KBM-7 (cell line): Measurements from ENCODE around the gene KATNAL1.

Experiments used
- DNase-seq: peaks from one replicate; pipeline ENCODE4 v3.0.0-alpha.2; 2015
- in situ Hi-C: fragments of 300-500 bp; cut with MboI; formaldehyde crosslinking; loops from 2 replicates; pipeline ENCODE4 v1.14.3; 2020; ENCODE audit warnings: low sequenced_read_pairs, low pct_unique_long_range_greater_than_20kb, mixed read lengths

KATNAL1 gene

DNA sequence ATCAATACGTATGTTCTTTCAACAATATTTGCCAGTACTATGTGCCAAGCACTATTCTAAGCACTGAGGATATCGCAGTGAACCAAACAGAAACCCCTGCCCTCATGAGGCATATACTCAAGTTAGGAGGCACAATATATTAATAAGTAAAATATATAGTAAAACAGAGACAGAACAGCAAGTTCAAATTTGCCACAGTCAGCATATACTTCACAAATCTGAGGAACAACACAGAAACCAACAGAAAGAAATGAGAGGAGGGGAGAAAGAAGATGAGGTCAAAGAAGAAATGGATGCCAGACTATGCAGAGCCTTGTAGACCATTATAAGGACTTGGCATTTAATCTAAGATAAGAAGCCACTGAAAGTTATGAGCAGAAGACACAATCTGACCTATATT lies 59.9 kb downstream of the KATNAL1 start:
- in situ Hi-C loops: no loop called here
- DNase-seq: no peak

DNA sequence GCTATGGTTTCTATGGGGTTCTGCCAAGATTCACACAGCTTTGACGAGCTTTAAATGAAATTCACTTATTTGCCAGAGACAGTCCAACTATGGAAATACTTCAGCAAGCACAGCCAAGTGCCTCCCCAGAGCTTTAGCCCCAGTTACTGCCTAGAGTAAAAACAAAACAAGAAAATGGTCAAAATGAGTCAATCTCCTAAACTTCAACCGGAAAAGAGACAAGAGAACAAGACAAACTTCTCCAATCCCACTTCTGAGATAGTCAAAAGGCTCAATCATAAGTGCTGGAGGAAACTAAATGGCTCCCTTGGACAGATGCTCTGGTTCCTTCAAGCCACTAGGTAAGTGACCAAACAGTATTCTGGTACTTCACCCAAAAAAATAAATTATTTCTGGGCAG lies 65.8 kb downstream of the KATNAL1 start:
- no peak for DNase-seq
- in situ Hi-C loops: no loop called here

DNA sequence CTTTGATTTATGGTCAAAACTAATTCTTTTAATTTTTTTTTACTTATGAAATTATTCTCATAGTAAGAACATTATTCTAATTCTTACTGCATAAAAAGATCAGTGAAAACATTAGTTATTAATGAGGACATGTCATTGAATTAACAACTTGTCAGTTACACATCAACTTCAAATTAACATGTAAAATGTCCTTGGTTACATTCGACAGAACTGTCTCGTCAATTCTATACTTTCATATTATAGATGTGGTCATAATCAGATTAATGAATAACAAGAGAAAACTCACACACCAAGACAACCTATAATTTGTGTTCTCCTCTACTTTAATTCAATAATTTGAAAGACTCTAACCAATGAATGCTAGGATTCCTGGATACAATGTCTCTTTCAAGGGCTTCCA lies 66.7 kb downstream of the KATNAL1 start:
- in situ Hi-C loops: no loop called here
- no peak for DNase-seq

DNA sequence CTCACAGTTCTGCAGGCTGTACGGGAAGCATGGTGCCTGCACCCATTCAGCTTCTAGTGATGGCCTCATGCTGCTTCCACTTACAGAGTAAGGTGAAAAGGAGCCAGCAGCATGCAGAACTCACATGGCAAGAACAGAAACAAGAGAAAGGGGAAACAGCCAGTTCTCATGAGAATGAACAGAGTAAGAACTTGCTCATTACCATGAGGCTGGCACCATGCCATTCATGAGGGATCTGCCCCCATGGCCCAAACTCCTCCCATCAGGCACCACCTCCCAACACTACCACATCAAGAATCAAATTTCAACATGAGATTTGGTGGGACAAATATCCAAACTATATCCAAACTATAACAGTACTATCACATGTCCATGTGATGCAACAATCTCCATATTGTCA lies 72.1 kb downstream of the KATNAL1 start:
- DNase-seq: no peak
- in situ Hi-C loops: no loop called here

DNA sequence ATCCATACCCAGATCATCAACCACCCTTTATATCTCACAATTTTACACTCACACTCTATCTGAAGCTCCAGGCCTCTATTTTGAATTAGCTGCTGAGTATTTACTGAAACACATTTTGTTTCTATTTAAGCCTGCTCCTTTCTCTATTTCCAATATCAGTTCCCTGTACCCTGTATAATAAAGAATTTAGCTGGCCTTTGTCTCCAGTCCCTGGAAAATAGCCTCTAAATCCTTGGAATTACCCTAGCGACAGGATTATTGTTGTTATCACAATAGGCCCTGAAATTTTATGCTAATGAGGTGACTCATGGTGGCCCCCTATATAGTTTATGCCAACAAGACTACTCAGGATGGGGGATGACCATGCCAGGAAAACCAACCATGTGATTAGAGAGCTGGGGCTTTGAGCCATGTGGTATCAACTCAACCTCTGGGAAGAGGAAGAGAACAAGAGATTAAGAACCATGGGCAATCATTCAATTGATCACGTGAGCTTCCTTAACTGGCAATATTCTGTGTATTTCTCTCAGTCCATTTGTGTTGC lies 72.7 kb downstream of the KATNAL1 start:
- no peak for DNase-seq
- in situ Hi-C loops: no loop called here

DNA sequence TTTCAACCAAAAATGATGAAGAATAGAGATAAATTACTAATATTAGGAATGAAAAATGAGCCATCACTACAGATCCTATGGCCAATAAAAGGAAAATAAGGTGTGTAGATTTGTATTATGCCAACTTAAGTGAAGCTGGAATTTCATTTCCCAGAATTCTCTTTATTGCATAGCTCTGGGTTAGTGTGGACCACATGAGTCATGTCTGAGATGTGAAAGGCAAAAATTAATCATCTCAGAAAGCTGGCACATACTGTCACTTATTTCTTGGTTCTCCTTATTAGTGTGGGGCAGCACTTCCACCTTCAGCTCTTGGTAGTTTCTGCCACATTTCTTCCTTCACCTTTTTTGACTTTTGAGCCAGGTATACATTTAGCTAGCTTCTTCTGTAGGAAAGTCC lies 82.6 kb downstream of the KATNAL1 start:
- DNase-seq: no peak
- in situ Hi-C loops: no loop called here

DNA sequence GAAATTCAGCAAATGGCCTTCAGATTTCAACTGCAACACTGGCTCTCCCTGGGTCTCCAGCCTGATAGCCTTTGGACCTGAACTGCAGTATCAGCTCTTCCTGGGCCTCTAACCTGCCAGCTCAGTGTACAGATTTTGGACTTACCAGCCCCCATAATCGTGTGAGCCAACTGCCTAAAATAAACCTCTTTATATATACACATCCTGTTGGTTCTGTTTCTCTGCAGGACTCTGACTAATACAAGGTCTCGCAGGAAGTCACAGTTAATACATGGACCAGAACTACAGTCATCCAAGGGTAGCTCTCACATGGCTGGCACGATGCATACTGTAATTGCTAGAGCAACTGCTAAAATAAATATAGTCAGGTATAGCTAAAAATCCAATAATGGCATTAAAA lies 85.1 kb downstream of the KATNAL1 start:
- DNase-seq: no peak

DNA sequence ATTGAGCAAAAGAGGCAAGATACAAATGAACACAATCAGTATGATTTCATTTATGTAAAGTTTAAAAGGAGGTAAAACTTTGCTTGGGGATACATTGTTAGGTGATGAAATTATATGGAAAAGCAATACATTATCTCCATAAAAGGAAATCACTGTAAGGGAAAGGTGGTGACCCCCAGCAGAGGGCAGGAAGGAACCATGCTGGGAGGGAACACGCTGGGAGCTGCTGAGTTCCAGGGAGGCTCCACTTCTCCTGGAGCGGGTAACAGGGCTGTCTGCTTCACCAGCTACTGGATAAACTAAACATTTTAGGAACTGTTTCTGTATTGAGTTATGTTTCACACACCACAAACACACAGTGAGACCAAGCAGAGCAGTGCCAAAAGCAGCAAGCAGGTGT lies 91.2 kb downstream of the KATNAL1 start:
- no peak for DNase-seq
- in situ Hi-C loops: no loop called here

More for the DNA sequence above, 85.1 kb downstream of the KATNAL1 start:
- in situ Hi-C loops: no loop called here

DNA sequence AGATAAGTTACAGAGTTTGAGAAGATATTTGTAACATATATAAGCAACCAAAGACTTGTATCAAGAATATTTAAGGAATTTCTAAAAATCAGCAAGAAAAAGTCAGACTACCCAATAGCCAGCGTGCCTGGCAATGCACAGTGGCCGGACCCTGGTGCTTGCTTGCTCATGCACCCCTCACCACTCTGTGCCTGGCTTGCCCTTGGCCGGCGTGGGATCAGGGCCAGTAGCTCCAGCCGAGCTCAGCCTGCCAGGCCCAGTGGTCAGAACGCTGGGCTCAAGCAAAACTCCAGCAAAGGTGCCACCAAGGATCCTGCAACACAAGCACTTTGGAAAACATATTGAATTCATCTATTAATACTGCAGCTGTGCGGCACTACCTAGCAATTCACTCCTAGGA lies 95.1 kb downstream of the KATNAL1 start:
- DNase-seq: no peak
- in situ Hi-C loops: no loop called here

DNA sequence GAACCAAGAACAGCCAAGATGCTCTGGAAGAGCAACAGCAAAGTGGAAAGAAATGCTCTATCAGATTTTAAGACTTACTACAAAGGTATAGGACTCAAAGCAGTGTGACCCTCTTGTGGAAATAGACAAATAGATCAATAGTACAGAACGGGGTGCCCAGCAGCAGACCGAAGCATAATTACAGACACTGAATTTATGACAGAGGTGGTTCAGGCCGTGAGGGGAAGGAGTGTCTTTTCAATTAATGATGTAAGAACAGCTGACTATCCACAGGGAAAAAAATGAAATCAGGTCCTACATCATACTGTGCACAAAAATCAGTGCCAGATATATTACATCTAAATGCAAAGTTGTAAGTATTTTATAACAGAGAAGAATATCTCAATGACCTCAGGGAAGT lies 95.6 kb downstream of the KATNAL1 start:
- in situ Hi-C loops: no loop called here
- DNase-seq: no peak

DNA sequence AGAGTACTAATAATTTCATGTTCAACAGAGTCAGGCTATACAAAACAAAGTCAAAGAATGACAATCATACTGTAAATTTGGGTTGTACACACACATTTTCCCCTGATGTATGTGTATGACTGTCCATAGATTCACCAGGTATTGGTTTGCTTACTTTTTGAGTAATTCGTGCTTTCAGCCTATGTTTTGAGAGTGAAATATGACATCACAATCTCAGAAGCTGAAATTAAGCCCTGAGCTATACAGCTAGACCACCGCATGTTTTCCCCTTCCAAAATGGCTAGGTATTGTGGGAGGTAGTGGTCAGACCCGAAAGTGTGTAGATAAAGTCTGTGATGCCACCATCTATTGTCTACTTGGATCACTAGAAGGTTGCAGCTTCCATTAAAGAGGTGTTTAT lies 102.8 kb downstream of the KATNAL1 start:
- no peak for DNase-seq
- in situ Hi-C loops: no loop called here

DNA sequence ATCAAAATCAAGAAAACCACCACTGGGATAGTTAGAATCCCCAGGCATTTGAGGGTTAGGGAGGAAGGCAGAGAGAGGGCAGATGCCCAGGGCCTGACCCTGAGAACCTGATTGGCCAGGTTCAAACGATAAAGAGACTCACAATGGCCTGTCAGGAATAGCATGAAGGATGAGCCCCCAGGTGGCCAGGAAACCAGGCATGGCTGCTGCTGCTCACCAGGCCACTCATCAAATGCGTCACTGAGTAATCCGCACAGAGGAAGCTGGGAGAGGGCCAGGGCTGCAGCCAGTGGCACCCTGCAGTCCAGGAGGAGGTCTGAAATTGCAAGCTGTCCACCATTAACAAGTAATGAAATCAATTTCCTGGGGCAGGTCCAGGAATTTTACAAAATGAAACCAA lies 111.3 kb downstream of the KATNAL1 start:
- DNase-seq: no peak
- in situ Hi-C loops: no loop called here

DNA sequence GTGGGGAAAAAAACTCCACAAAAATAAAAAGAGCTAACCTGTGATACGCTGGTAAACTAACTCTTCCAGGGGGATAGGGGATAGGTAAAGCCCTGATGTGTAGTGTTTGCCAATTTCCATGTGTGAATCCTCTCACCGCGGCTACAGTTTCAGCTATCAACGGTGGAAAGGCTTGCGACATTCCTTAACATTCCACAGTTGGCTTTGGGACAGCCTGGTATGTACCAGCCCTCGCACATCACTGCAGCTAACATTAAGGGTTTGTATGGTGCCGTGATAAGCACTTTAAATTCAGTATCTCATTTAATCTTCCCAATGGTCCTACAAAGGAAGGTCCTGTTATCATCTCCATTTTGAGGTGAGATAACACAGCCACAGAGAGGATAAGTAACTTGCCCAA lies 112.4 kb downstream of the KATNAL1 start:
- DNase-seq: no peak
- in situ Hi-C loops: no loop called here

DNA sequence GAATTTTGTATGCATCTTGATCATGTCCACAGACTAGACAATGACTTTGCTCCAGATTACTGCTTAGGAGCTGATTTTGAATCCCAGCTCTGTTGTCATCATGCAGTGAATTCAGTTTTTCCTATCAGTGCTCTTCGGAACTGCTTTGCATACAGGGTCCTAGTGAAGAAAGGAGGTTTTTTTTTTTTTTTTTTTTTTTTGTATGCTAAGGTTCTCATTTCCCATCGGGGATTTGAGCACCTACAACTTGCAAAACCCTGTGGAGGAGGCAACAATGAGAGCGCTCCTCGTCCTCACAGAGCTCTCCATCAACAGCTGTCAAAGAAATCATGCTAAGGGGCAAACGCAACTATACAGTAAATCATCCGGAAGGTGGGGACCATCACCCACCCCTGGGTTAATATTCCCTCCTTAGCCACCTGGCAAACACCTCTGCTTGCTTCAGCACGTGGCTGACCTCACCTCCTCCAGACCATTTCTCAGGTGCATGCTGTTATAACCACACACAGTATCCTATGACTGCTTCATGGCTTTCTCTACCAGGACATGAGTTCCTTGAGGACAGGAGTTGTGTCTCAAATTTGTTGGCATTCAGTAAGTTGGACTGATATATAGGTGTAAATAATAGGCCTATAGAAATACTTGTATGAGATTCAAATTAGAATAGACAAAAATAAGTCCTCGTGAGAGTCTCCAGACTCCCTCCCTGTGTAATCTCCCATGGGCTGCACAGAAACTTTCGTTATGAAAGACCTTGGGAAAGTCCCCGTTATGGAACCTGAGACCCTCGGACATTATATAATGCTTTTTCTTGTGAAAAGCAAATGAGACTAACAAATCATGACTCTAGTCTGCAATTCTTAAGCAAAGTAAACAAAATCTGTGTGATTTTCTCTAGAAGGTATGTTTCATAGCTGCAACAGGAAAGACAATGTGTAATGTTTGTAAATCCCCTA lies 113.8 kb downstream of the KATNAL1 start:
- in situ Hi-C loops: no loop called here
- DNase-seq: no peak

DNA sequence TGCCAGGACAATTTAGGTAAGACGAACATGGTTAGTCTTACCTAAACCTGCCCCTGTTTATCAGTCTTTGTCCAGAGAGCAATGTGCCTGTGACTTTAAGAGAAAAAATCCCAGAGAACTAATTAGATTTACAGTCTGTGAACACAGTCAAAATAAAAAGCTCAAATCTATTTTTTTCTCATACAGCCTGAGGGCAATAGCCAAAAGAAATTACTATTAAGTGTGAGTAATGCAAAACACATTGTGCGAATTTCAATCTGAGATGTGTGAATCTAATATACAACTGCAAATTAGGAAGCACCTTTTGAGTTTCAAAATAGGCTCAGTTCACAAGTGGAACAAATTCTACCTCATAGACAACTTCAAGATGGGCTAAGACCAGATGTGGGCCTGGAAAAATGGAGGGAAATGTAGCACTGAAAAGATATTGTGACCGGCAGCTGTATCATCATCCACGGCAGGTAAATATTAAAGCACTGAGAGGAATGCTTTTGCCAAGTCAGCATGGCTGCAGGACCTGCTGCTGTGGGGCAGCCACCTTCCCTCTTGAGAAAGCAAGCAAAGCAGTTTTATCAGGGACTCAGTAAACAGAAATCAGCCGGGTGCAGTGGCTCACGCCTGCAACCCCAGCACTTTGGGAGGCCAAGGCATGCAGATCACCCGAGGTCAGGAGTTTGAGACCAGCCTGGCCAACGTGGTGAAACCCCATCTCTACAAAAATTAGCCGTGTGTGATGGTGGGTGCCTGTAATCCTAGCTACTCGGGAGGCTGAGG lies 114.8 kb downstream of the KATNAL1 start:
- DNase-seq: no peak
- in situ Hi-C loops: no loop called here

DNA sequence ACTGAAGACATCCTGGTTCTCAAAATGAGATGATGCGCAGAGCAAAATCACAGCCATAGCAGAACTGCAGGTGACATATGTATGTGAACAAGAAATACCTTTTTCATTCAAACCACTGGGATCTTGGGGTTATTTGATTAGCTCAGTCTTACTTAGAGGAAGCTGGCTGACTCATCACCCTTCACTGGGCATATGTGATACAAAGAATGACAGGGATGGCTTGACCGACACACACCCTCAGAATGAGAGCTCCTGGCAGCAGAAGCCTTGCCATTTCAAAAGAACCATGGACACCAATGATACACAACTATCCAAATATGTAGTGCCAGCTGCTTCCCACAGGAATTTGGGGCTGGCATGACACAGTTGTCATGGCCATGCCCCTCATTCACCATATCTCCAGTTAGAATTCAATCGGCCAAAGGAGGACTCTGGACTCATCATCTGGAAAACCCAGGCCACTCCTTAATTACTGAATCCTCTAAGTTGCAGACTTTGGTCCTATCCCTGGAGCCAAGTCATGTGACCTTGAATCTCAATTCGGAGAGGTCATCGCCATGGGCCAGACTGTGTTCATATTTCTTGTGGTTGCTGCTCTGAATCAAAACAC lies 115.8 kb downstream of the KATNAL1 start:
- DNase-seq: no peak
- in situ Hi-C loops: no loop called here

DNA sequence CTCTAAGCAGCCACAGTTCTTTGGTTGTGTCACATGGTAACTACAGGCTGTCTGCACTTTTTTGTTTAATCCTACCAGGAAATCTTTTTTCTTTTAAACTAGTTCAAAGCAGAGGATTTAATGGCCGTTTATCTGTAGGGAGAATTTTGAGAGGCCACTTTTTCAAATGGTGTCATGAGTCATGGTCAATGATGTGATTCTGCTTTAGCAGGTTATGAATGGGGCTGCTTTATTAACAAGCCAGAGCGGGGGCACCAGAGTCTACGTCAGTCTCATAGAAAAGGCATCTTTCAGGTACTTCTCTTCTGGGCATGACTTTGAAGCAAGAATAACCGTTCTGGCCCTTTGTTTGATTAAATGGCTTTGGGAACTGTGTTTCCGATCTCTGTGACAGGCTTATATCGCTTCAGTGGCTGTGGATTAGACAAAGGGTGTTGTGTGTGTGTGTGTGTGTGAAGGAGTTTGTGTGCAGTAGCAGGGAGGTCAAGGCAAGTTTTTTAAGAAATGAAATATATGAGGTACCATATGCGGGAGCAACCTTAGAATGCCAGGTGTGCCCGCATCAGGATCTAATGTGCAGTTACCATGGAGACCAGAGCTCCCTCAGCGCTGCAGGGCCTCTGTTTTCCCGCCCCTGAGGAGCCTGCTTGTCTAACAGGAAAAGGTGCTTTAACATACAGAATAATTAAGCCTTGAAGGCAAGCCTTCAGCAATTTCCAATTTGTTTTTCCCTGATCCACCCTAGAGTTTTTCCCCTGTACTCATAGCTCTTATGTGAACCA lies 120.5 kb downstream of the KATNAL1 start:
- no peak for DNase-seq
- in situ Hi-C loops: no loop called here

DNA sequence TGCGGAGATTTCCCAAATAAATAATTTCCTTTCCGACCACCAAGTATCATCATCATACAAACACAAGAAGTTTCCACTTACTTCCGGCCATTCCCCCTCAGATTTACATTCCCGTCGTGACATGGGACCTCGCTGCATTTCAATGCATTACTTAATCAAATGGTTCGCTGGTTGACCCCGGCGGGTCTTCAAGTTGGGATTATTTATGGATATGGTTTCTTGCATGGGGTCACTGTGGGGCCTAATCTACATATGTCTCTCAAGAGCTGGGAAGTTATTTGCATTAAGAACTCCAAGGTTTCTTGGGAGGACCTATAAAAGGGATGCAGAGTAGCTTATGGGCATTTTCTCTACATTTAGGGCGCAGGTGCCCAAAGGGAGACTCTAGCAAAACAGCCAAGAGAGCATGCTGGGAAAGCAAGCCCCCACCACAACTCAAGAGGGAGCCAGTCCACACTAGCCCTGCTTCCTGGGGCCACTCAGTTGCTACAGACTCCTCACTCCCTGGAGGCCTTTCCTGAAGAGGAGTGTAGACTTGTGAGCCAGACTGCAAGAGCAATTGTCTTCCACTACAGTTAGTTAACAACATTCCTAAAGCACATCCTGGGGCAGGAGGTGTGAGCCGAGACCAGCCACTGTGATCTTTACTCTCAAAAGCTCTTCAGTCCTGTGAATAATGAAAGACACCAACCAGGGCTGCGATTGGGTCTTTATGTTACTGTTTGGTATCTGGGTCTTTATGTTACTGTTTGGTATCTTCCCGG lies 125.3 kb downstream of the KATNAL1 start:
- in situ Hi-C loops: no loop called here
- DNase-seq: no peak
